Measurements from ENCODE around the gene ZNF487.
"Not testable (repeated sequence)": the region's sequence is repeated elsewhere in the genome, so short reads cannot be mapped to it uniquely, and the experiment has no call there.

The ZNF487 gene

DNA sequence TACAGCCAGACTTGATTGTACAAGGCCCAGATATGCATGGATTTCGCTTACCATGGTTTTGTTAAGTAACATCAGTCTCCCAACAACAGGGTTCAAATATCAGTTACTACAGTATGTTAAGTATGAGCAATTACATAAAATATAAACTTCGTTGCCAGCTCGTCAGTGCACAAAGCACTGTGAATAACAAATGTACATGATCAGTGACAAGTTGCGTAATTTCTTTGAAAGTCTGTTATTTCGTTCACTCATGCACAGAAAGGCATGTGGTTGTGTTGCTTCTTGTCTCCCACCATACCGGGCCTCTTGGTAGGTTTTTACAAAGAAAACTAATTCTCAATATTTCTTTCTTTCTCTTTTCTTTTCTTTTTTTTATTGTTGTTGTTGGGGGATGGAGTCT lies 12.5 kb upstream of the ZNF487 start:
- TF ChIP-seq, protein P1, sequence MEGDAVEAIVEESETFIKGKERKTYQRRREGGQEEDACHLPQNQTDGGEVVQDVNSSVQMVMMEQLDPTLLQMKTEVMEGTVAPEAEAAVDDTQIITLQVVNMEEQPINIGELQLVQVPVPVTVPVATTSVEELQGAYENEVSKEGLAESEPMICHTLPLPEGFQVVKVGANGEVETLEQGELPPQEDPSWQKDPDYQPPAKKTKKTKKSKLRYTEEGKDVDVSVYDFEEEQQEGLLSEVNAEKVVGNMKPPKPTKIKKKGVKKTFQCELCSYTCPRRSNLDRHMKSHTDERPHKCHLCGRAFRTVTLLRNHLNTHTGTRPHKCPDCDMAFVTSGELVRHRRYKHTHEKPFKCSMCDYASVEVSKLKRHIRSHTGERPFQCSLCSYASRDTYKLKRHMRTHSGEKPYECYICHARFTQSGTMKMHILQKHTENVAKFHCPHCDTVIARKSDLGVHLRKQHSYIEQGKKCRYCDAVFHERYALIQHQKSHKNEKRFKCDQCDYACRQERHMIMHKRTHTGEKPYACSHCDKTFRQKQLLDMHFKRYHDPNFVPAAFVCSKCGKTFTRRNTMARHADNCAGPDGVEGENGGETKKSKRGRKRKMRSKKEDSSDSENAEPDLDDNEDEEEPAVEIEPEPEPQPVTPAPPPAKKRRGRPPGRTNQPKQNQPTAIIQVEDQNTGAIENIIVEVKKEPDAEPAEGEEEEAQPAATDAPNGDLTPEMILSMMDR (IDR thresholded peaks at IDR 0.05) = no peak
- TF ChIP-seq ZFX (IDR thresholded peaks at IDR 0.05; ENCODE audit: borderline replicate concordance) = no peak
- H3K27ac ChIP-seq = no peak overlapping the region

DNA sequence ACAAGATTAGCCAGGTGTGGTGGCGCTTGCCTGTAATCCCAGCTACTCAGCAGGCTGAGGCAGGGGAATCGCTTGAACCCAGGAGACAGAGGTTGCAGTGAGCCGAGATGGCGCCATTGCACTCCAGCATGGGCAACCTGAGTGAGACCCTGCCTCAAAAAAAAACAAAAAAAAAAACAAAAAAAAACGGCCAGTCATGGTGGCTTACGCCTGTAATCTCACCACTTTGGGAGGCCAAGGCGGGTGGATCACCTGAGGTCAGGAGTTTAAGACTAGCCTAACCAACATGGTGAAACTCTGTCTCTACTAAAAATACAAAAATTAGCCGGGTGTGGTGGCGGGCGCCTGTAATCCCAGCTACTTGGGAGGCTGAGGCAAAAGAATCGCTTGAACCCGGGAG lies 10.4 kb upstream of the ZNF487 start:
- H3K27ac ChIP-seq = not testable (repeated sequence)

DNA sequence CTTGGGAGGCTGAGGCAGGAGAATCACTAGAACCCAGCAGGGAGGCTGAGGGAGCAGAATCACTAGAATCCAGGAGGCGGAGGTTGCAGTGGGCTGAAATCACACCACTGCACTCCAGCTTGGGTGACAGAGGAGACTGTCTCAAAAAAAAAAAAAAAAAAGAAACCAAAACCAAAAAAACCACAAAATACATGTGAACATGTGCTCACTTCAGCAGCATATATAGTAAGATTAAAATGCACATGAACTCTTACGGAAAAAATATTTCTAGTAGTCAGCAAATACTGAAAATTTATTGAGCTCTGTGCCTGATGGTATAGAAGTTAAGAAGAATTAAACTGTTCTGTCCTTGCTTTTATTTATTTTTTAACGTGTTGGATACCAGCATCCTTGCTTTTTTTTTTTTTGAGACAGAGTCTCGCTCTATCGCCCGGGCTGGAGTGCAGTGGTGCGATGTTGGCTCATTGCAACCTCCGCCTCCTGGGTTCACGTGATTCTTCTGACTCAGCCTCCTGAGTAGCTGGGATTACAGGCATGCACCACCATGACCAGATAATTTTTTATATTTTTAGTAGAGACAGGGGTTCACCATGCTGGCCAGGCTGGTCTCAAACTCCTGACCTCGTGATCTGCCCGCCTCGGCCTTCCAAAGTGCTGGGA lies 9.6 kb upstream of the ZNF487 start:
- no peak overlapping the region for H3K27ac ChIP-seq
- TF ChIP-seq, protein P1 (IDR thresholded peaks at IDR 0.05) = no peak
- no peak for TF ChIP-seq ZFX (IDR thresholded peaks at IDR 0.05; ENCODE audit: borderline replicate concordance)

DNA sequence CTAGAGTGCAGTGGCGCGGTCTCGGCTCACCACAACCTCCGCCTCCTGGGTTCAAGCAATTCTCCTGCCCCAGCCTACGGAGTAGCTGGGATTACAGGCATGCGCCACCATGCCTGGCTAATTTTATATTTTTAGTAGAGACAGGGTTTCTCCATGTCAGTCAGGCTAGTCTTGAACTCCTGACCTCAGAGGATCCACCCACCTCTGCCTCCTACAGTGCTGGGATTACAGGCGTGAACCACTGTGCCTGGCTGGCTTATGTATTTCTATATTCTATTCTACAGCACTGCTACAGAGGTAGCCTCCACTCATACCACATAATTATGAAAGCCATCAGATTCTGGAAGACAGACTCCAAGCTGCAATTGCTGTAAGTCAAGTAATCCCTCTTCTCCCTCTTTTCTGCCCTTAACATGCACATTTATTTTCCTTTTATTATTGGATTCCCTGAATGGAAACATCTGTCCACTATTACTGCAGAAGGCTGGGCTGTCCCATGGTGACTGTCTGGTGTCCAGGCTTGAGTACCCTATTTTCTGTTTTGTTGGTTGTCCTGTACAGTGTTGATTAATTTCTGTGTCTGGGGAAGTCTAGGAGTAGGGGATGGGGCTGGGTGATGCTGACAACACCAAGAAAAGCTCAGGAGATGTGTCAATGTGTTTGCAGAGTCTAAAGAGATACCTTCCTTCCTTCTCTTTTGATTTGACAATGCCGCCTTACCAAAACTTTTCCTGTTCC lies 5.8 kb upstream of the ZNF487 start:
- TF ChIP-seq ZFX (IDR thresholded peaks at IDR 0.05; ENCODE audit: borderline replicate concordance) = no peak
- TF ChIP-seq, protein P1 (IDR thresholded peaks at IDR 0.05) = no peak
- no peak overlapping the region for H3K27ac ChIP-seq

DNA sequence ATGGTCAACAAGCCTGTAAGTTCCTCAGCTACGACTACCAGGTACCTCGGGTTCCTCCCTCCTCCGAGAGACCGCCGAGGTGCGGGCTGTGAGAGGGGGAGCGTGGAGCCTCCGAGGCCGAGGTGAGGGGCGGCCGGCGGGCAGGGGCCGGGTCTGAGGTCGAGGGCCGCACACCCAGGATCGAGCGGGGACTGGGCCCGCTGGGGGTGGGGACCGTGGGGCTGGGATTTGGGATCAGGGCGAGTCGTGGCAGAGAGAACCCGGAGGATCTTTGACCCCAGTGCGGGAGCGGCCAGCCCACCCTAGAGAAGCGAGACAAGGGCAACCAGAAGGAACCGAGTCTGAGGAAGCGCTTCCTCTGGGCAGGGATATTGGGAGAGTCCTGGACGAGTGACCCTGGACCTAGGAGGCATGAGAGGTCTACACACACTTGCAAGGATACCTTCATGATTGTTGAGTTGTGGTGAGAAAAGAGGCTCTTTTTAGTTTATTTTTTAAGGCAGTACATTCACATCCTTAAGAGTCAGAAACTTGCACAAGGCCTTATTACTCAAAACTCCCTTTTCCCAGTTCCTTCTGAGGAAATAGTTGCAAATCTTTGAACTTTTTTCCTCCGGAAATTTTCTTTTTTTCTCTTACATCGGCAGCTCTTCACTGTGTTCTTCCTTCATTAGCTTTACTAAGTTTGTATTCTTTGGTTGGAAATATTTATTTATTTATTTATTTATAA lies 395 bp downstream of the ZNF487 start:
- H3K27ac ChIP-seq = peak overlapping the region; percentile 95

DNA sequence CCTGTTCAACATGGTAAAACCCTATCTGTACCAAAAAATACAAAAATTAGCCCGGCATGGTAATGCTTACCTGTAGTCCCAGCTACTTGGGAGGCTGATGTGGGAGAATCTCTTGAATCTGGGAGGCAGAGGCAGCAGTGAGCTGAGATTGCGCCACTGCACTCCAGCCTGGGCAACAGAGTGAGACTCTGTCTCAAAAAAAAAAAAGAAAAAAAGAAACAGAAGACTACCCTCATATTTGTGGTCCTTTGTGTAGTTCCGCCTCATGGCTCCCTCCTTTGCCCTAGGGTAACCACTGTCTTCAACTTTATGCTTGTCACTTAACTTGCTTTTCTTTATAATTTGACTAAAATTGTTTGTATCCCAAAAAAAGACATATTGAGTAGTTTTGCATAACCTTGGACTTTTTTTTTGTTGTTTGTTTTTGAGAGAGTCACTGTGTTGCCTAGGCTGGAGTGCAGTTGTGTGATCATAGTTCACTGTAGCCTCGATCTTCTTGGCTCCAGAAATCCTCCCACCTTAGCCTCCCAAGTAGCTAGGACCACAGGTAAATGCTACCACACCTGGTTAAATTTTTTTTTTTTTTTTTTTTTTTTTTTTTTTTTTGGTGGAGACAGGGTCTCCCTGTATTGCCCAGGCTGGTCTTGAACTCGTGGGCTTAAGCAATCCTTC lies 3.7 kb downstream of the ZNF487 start:
- no peak overlapping the region for H3K27ac ChIP-seq
- TF ChIP-seq, protein P1 (IDR thresholded peaks at IDR 0.05) = no peak
- no peak for TF ChIP-seq ZFX (IDR thresholded peaks at IDR 0.05; ENCODE audit: borderline replicate concordance)

More for the DNA sequence above, 395 bp downstream of the ZNF487 start:
- TF ChIP-seq, protein P1 (IDR thresholded peaks at IDR 0.05) = no peak
- TF ChIP-seq ZFX (IDR thresholded peaks at IDR 0.05; ENCODE audit: borderline replicate concordance) = no peak

DNA sequence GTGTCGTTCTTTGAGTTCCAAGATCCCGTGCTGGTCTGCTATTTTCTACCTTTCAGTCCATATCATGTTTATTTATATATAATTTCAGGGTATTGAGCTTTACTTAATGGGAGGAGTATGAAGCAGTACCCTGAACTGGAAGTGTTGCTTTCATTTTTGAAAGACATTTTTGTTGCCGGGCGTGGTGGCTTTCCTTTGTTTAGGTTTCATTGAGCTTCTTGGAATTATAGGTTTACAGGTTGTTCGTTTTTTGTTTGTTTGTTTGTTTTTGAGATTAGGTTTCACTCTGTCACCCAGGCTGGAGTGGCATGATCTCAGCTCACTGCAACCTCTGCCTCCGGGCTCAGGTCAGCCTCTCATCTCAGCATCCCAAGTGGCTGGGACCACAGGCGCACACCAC lies 7.4 kb downstream of the ZNF487 start:
- H3K27ac ChIP-seq = peak overlapping the region; percentile 37
- TF ChIP-seq ZFX (IDR thresholded peaks at IDR 0.05; ENCODE audit: borderline replicate concordance) = no peak
- TF ChIP-seq, protein P1 (IDR thresholded peaks at IDR 0.05) = no peak

Measured in 22Rv1 (cell line).